GM12878 (cell line): ENCODE measurements around the gene DLST. TPM values are rescaled to one million over a fixed set of nuclear protein-coding genes. Genes with fewer than 3 reads are reported as not detected.

Experiments
- ATAC-seq: fragments of 200-7000 bp; cut with Tn5 transposase; 3 replicates; pipeline ENCODE4 v1.9.1; 2020; ENCODE audit warnings: mild to moderate bottlenecking, moderate library complexity
- BruUV-seq: library from RNA; stranded (reverse); fragments of 400-500 nt; replicated peaks from 2 replicates; lab custom pipeline; 2021; lab: Mats Ljungman, UMichigan
- CTCF ChIA-PET: fragments of 300-600 bp; sonication (Branson Sonifier 250); formaldehyde crosslinking; extraction: SDS; loops from one replicate; lab custom pipeline; 2021; ENCODE audit warnings: inconsistent platforms; lab: Yijun Ruan, JAX
- POLR2A ChIA-PET: fragments of 350-600 bp; formaldehyde crosslinking; extraction: SDS; loops from one replicate; lab custom pipeline; 2021; ENCODE audit warnings: inconsistent platforms; lab: Charles Lee
- RAD21 ChIA-PET: fragments of 300-600 bp; sonication (Branson Sonifier 250); formaldehyde crosslinking; loops from one replicate; lab custom pipeline; 2023; ENCODE audit warnings: antibody characterized with exemption; ENCODE audit not compliant: unreplicated experiment; lab: Charles Lee
- SMC1A ChIA-PET: fragments of 300-600 bp; sonication (Branson Sonifier 250); formaldehyde crosslinking; loops from one replicate; lab custom pipeline; 2023; ENCODE audit not compliant: unreplicated experiment, uncharacterized antibody; lab: Charles Lee
- DNase-seq: peaks from one replicate; pipeline ENCODE4 v3.0.0-alpha.2; 2011; ENCODE audit warnings: low read depth, low spot score
- FAIRE-seq: peaks from 3 replicates; lab custom pipeline; 2011; peaks lifted over from hg19 to GRCh38; lab: Jason Lieb, UNC
- H2AFZ ChIP-seq: 2 replicates; pipeline ENCODE4 v1.6.0; 2011; ENCODE audit warnings: low read depth, low read length, control low read depth; ENCODE audit not compliant: control insufficient read depth
- H3K27ac ChIP-seq: 2 replicates; pipeline ENCODE4 v1.5.1; 2011; ENCODE audit warnings: control low read depth; ENCODE audit not compliant: control insufficient read depth, insufficient read depth
- H3K27me3 ChIP-seq, 2 experiments: replicated peaks in 1 of 2; 2 replicates each; pipeline versions ENCODE4 v1.6.0 to v1.6.1; 2011; ENCODE audit warnings: low read length in 1 of 2; ENCODE audit not compliant: control insufficient read depth in 2 of 2, insufficient read depth in 2 of 2
- H3K36me3 ChIP-seq, 2 experiments: 2 replicates each; pipeline ENCODE4 v1.5.1; 2011; ENCODE audit warnings: low read length in 1 of 2; ENCODE audit not compliant: control insufficient read depth in 2 of 2, insufficient read depth in 2 of 2
- H3K4me1 ChIP-seq: 2 replicates; pipeline ENCODE4 v1.6.1; 2011; ENCODE audit warnings: mild to moderate bottlenecking, low read length, moderate library complexity, mixed read lengths; ENCODE audit not compliant: control insufficient read depth, insufficient read depth
- H3K4me2 ChIP-seq: 2 replicates; pipeline ENCODE4 v1.6.0; 2011; ENCODE audit warnings: control low read depth; ENCODE audit not compliant: control insufficient read depth, insufficient read depth
- H3K4me3 ChIP-seq: fragments of 200-600 bp; sonication (generic); 2 replicates; pipeline ENCODE4 v1.5.1; 2016
- H3K79me2 ChIP-seq: 2 replicates; pipeline ENCODE4 v1.6.0; 2011; ENCODE audit warnings: low read length; ENCODE audit not compliant: control insufficient read depth, insufficient read depth
- H3K9ac ChIP-seq: 2 replicates; pipeline ENCODE4 v1.8.0; 2011; ENCODE audit warnings: low read length, control low read depth, mixed read lengths; ENCODE audit not compliant: control insufficient read depth, insufficient read depth
- H3K9me3 ChIP-seq: replicated peaks from 3 replicates; pipeline ENCODE4 v1.5.1; 2011; ENCODE audit warnings: mild to moderate bottlenecking, low read length; ENCODE audit not compliant: control insufficient read depth, insufficient read depth
- H4K20me1 ChIP-seq: 2 replicates; pipeline ENCODE4 v1.6.0; 2011; ENCODE audit not compliant: control insufficient read depth, insufficient read depth
- LARP7 ChIP-seq: fragments of 450-650 bp; IDR thresholded peaks from 2 replicates; pipeline ENCODE4 v1.6.1; 2017; ENCODE audit warnings: mild to moderate bottlenecking
- MTA3 ChIP-seq: IDR thresholded peaks from 2 replicates; pipeline ENCODE4 v1.6.1; 2012; ENCODE audit warnings: low read length, inconsistent platforms, borderline replicate concordance
- MYC ChIP-seq: IDR thresholded peaks from 2 replicates; pipeline ENCODE4 v1.6.1; 2011; ENCODE audit warnings: mild to moderate bottlenecking, low read length, moderate library complexity, inconsistent platforms; ENCODE audit not compliant: insufficient read depth, insufficient replicate concordance, insufficient read length, severe bottlenecking
- NFYA ChIP-seq: IDR thresholded peaks from 2 replicates; pipeline ENCODE4 v1.6.1; 2011; ENCODE audit warnings: low read depth, mild to moderate bottlenecking, low read length, improper control_type of control experiment, borderline replicate concordance
- POLR2A ChIP-seq: IDR thresholded peaks from 2 replicates; pipeline ENCODE4 v1.6.1; 2011; ENCODE audit warnings: low read depth, mild to moderate bottlenecking, low read length
- POLR2AphosphoS5 ChIP-seq: IDR thresholded peaks from 2 replicates; pipeline ENCODE4 v1.6.1; 2011; ENCODE audit warnings: mild to moderate bottlenecking, low read length, inconsistent platforms
- WGBS: methylation state at CpG from one replicate; pipeline ENCODE4 v1.1.6; 2016; ENCODE audit warnings: low lambda C conversion rate; ENCODE audit not compliant: insufficient replicate concordance, insufficient coverage; ENCODE audit errors: missing lambda C conversion rate; 5-methylcytosine and 5-hydroxymethylcytosine counted together
- in situ Hi-C: fragments of 300-500 bp; cut with MboI; formaldehyde crosslinking; loops from 9 replicates; pipeline ENCODE4 v1.14.3; 2018; ENCODE audit warnings: mixed read lengths
- intact Hi-C: fragments of 100-400 bp; cut with micrococcal nuclease; formaldehyde crosslinking; loops from one replicate; pipeline ENCODE4 v1.14.2; 2022; ENCODE audit not compliant: unreplicated experiment
- polyA plus RNA-seq, 11 experiments: library from polyadenylated mRNA; depleted of rRNA in 4 of 11; unstranded in 6 of 11; stranded (reverse) in 5 of 11; fragments of >200 nt; fragmentation: Nextera tagmentation in 4 of 11; fragmentation: Illumina TruSeq in 1 of 11; extraction: Ambion mirVana in 4 of 11; extraction: Trizol in 1 of 11; gene quantifications; 1 replicate in 1 of 11; 2 replicates in 10 of 11; pipeline versions ENCODE4 v1.2.1 to v1.2.3, GENCODE V29; 2011 to 2016; ENCODE audit warnings: inconsistent platforms in 2 of 11, missing spikeins in 2 of 11, low read depth in 1 of 11
- total RNA-seq, 4 experiments: library from RNA; depleted of rRNA in 3 of 4; stranded (reverse); fragments of >200 nt in 3 of 4; fragmentation: Illumina TruSeq in 1 of 4; extraction: Trizol in 1 of 4; gene quantifications; 2 replicates each; pipeline versions ENCODE4 v1.2.1 to v1.2.3, GENCODE V29; 2013 to 2021
- TF ChIP-seq, protein P1 (sequence below): IDR thresholded peaks from 2 replicates; pipeline ENCODE4 v1.6.1; 2011; ENCODE audit warnings: mild to moderate bottlenecking, low read depth, low read length, moderate library complexity; ENCODE audit not compliant: insufficient replicate concordance
- TF ChIP-seq, protein P2 (sequence below): fragments of 450-650 bp; IDR thresholded peaks from 2 replicates; pipeline ENCODE4 v1.6.1; 2018; ENCODE audit warnings: mild to moderate bottlenecking, low read depth, moderate library complexity; ENCODE audit not compliant: partially characterized antibody

The DLST gene
- total and polyA plus RNA-seq, 10 of the 15 experiments (the other 5 are each of a cell fraction or from before 2014, with no cell fraction given), result 2.9 to 141 (median 67.7) TPM

DNA sequence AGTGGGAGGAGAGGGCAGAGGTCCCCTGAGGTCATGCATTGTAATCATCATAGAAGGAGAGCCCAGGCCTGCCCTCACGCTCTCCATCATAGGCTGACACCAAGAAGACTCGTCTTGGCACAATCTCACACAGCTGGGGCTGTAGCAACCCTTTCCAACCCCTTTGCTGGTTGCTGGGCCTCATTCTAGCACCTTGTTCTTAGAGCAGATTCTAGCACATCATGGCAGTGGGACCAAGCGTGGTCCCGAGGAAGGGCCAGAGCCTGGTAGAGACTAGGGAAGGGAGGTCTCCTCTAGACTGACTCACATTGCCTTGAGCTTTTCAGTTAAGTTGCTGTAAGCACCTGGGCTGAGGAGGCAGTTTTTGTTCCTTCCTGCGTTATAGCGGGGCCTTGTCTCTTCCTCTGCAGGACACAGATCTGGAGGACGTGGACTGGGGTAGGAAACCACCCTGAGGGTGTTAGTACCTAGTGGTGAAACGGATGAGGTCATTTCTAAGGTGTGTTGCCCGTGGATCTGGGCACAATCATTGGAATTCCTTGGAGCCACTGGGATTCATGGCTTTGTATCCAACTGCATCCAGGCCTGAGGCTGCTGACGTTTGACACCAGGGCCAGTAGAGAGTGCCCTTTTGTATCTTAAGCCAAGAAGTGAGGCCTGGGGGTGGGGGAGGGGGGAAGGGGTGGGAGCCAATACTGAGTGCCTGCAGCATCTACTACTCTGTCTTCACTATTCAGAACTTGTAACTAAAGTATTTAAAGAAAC is 21.4 kb downstream of the DLST start:
- H3K36me3 ChIP-seq, result peaks cover 25 to 35% of the 10 kb centered on the region in 2 experiments
- TSS peak; percentile 57 for BruUV-seq
- no peaks in the 10 kb centered on the region for H3K79me2 ChIP-seq
- no peak for DNase-seq
- no peak overlapping the region for H3K4me3 ChIP-seq
- TF ChIP-seq LARP7 (no peak), POLR2AphosphoS5 (peak; percentile 46), POLR2A (0 out of 2 replicates have a peak, but pooled peaks have one; percentile 42), MYC (no peak), NFYA (no peak), MTA3 (no peak)
- TF ChIP-seq, protein P1, sequence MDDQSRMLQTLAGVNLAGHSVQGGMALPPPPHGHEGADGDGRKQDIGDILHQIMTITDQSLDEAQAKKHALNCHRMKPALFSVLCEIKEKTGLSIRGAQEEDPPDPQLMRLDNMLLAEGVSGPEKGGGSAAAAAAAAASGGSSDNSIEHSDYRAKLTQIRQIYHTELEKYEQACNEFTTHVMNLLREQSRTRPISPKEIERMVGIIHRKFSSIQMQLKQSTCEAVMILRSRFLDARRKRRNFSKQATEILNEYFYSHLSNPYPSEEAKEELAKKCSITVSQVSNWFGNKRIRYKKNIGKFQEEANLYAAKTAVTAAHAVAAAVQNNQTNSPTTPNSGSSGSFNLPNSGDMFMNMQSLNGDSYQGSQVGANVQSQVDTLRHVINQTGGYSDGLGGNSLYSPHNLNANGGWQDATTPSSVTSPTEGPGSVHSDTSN, result no peak
- TF ChIP-seq, protein P2, sequence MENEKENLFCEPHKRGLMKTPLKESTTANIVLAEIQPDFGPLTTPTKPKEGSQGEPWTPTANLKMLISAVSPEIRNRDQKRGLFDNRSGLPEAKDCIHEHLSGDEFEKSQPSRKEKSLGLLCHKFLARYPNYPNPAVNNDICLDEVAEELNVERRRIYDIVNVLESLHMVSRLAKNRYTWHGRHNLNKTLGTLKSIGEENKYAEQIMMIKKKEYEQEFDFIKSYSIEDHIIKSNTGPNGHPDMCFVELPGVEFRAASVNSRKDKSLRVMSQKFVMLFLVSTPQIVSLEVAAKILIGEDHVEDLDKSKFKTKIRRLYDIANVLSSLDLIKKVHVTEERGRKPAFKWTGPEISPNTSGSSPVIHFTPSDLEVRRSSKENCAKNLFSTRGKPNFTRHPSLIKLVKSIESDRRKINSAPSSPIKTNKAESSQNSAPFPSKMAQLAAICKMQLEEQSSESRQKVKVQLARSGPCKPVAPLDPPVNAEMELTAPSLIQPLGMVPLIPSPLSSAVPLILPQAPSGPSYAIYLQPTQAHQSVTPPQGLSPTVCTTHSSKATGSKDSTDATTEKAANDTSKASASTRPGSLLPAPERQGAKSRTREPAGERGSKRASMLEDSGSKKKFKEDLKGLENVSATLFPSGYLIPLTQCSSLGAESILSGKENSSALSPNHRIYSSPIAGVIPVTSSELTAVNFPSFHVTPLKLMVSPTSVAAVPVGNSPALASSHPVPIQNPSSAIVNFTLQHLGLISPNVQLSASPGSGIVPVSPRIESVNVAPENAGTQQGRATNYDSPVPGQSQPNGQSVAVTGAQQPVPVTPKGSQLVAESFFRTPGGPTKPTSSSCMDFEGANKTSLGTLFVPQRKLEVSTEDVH, result no peak
- no peak for FAIRE-seq
- SMC1A ChIA-PET, result interaction anchor here (10.3 kb wide), 1 partner anchor 44 kb away, joined by 165 read pairs; no protein-coding TSS in a partner anchor
- RAD21 ChIA-PET, result interaction anchor here (5.6 kb wide), 1 partner anchor 42 kb away, joined by 114 read pairs; no protein-coding TSS in a partner anchor
- H3K9me3 ChIP-seq, result no peaks in the 10 kb centered on the region
- peaks cover 4% of the 10 kb centered on the region; the same call in 1 of the 2 replicates for H3K4me1 ChIP-seq
- no peak overlapping the region for H3K9ac ChIP-seq
- intact Hi-C loops (no loop called here), in situ Hi-C loops (no loop called here)
- no peaks in the 10 kb centered on the region for H3K27me3 ChIP-seq
- CTCF ChIA-PET, result interaction anchor here (7.0 to 26.0 kb wide), 2 partner anchors 26 to 44 kb away, joined by 73 to 552 read pairs; partner anchors contain the start of gene PROX2
- H2AFZ ChIP-seq, result no peak overlapping the region
- no peak for ATAC-seq
- 11% methylated on average over 9 of the region's 10 CpGs for WGBS
- H4K20me1 ChIP-seq, result no peaks in the 10 kb centered on the region
- H3K27ac ChIP-seq, result peak overlapping the region; percentile 9; the same call in 1 of the 2 replicates
- H3K4me2 ChIP-seq, result no peak overlapping the region
- POLR2A ChIA-PET, result no interaction called here
